COR-L47 (cell line): Measurements from ENCODE around the gene SUB1.
"Not testable (repeated sequence)": the region's sequence is repeated elsewhere in the genome, so short reads cannot be mapped to it uniquely, and the experiment has no call there.

Source experiments
- DNase-seq: peaks from one replicate; lab custom pipeline; 2025; lab: John Stamatoyannopoulos, UW

Gene SUB1

DNA sequence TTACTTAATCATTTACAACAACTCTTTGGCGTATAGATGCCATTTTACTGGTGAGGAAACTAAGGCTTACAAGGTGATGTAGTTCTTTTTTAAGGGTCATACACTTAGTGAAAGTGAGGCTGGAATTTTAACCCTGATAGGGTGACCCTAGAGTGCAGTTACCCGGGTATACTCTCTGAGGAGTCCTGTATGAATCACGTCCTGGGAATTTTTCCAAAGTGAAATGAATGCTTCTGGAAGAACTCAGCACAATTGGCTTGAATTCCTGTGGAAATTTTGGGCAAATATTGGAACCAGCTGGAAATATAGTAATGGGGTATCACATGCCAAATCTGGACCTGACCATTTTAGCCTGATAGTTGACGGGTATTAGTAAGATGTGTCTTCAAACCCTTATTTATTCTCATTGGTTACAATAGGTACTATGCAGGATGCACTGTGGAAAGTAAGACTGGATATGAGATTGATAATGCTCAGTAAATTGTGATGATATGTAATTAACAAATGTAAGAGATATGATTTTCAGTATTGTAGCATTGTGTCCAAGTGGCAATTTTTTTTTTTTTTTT lies 14.8 kb downstream of the SUB1 start:
- no peak for DNase-seq

DNA sequence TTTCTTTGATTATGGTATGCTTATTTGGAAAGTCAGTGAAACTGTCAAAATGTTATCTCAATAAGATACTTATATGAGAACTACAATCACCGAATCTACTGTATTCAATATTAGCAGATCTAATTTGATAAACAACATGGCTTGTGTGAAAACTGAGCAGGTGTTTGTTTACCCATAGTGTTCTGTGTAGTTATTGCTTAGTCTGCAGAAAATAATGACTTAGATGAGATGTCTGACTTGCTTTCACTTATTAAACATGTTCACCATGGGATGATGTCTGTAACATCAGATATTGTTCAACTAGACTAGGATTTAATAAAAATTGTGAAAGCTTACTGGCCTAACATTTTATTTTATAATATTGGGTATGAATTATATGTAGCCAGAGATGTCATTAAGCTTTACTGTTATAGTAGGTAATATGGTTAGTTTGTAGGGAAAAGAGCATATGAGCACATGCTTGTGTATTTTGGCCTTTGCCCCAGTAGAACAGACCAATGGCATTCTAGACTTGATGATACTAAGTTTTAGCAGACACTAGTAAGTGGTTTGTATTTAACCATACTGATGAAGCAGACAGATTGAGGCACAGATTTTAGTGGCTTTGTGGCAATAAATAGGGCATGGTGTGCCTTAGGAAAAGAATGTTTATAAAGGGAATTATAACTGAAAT lies 16.4 kb downstream of the SUB1 start:
- DNase-seq, result no peak

DNA sequence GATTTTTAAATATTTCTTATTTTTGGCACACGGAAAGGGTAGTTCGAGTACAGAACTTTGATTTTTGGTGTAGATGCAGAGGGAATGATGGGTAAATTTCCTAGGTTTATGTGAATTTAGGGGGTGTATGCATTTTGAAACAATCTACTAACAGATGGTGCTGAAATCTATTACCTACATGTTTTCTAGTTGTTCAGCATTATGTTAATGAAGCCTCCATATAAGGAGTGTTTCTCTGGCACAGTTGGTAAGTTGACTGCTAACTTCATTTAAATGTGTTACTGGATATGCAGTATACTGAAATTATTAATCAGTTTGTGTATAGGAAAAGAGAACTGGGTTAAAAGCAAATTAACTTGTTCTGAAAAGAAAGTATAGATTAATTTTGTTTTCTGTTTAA lies 17.5 kb downstream of the SUB1 start:
- DNase-seq, result no peak

DNA sequence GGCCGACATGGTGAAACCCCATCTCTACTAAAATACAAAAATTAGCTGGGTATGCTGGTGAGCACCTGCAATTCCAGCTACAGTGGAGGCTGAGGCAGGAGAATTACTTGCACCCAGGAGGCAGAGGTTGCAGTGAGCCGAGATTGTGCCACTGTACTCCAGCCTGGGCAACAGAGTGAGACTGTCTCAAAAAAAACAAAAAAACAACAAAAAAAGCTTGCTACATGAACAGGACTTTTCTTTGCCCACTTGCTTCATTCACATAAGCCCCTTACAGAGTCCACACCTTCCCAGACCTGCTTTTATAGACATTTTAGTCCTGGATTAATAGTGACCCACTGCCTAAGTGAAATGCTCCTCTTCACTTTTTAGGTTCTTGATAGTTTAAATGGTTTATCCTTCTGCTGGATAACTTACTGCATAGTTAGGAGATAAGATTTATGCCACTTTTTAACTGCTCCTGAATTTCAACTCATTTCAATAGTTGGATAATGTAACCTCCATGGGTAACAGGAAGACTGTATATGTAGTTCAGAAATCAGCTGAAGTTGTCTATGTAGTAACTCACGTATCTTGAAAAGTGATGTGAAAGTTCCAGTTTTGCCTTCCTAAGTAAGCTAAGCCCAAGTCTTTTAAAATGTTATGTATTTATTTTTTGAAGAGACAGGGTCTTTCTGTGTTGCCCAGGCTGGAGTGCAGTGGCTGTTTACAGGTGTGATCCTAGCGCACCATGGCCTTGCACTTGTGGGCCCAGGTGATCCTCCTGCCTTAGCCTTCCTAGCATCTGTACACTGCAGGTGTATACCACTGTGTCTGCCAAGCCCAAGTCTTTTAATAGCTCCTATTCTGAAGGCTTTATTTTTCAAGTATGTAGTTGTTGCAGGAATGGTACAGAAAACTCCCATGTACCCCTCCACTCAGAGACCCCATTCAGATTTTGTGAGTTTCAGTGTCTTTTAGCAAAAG lies 19.7 kb downstream of the SUB1 start:
- no peak for DNase-seq

DNA sequence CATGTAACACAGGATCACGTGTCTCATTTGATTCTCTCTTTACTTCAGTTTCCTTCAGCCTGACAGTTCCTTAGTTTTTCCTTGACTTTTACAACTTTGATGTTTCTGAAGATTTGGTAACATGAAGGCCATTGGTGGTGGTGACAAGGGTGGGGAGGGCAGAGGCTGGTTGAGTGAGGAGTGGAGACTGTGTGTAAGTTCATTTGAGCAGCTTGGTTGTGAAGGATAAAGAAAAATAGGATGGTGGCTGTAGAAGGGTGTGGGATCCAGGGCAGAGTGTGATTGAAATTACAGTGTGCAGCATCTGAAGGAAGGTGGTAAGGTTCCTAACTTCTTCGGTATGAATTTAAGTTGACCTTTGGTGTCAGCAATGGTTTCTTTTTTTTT lies 20.4 kb downstream of the SUB1 start:
- no peak for DNase-seq

DNA sequence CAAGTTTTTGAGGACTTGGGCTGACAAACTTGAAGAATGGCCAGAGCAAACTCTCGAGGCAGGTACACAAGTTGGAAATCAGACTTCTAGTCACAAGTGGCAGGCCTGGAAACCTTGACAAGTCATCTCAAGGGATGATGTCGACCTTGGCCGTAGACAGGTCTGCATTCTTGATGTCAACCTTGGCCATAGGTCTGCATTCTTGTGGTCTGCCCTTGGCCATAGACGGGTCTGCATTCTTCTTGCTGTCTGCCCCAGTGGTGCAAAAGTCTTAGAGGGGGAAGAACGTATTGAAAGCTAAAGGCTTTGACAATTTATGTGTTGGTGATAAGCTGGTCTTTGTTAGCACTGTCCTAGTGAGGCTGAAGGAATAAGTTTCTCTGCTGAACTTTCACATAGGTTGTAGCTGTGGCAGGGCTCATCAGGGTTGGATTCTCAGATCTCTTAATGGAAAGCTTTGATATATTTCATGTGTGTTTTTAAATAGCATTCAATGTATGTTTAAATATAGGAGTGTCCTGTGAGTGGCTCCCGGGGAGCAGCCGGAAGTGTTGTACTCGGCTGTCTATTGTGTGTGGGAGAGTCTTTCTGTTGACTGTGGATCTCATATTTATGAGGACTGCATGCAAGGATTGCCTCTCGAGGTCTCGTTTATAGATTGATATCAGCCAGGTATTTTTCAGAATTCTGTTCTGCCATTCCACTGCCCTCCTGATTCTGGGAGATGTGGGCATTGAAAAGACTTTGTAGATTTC lies 27.0 kb downstream of the SUB1 start:
- DNase-seq, result peak; percentile 30

DNA sequence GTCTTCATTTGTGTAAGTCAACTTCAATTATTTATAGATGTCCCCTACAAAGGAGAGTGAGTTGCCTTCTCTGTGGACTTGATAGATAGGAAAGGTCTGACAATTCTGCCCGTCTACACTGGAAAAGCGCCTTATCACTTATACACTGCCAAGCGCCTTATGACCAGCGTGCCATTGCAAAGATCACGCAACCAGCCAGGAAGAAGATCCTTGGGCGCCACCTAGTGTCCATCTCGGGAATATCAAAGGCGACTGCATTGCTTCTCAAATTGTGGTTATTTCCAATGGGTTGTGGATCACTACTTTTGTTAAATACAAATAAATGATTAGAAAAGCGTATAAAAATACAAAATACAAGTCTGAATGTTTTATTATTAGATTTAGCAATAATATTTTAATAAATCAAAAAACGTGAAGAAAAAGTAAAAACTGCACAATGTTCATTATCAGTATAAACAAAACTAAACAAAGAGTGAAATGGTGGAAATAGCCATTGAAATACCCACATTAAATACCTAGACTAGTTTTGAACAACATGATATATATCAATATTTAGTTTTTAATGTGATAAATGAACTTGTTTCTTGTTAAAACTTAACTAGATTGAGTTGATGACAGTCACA lies 27.8 kb downstream of the SUB1 start:
- DNase-seq, result peak; percentile 65

DNA sequence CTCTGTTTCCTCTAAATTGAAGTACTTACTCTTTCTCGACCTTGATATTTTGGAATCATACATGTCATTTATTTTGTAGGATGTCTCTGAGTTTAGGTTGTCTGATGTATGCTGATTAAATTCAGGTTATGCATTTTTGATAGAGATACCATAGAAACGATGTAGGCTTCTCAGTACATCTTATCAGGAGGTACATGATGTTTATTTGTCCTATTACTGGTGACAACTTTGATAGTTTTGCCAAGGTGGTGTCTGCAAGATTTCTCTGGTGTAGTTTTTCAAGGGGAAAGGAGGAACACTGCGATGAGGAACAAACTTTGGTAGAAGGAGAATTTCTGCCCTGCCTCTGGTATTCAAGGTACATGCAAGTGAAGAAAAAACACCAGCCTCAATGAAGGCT lies 29.9 kb downstream of the SUB1 start:
- DNase-seq, result no peak

DNA sequence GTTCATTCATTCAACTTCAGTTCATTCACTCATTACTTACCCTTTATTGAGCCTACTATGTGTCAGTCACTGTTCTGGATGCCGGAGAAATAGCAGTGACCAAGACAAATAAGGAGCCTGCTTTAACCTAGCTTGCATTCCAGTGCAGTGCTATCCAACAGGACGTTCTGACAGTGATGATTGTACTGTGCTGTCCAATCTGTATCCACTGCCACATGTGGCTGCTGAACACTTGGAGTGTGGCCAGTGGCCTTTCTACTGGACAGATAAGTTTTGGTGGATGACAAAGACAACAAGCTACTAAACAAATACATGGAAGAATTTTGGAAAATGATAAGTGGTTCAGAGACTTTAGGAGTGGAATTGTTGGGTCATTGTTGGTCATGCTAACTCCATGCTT lies 33.6 kb downstream of the SUB1 start:
- no peak for DNase-seq

DNA sequence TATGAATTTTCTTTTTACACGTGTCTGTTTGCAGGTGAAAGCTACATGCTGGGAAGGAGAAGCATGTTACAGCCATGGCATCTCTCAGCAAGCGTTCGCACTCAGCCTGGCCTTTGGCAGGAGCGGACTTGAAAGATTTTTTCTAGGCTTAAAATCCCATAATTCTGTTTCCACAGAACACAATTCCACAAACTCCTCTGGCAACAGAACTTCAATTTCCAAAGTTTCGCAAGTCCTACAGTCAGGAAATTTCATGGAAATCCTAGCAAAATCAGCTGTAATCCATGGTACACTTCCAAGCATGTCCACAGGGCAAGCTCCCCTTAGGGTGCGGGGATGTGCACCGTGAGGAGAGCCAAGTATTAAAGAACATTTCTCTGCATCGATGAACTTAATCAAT lies 35.9 kb downstream of the SUB1 start:
- no peak for DNase-seq

DNA sequence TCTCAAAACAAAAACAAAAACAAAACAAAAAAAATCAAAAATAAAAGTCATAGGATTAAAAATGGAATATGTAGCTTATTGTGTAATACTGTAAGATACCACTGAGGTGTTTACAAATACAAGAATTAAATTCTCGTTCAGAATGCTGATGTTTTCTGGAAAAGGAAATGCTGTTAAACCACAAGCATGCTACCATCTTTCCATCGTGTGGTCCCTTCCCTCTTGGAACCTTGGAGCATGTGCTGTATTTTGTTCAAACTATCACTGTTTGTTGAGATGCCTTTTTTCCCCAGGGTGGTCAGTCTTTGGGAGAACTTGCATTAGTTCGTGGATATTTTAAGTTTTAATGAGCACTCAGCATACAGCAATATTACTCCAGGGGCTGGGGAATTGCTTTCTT lies 39.7 kb downstream of the SUB1 start:
- no peak for DNase-seq

DNA sequence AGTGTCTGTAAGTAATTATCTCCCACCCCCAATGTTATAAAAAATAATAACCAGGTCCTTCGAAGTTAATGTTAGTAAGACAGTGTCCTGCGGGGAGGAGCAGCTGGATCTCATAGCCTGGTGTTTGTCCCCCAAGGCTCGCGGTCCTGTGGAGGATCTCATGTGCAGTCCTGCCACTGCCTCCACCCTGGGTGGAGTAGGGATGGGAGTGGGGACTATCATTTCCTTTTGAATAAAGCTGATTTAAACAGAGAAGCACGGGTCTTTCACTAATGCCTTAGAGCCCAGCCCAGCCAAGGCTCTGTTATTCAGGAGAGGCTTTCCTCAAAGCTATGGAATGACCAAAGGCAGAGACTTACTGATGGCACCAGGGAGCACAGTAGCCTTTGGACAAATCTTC lies 40.2 kb downstream of the SUB1 start:
- DNase-seq, result no peak

DNA sequence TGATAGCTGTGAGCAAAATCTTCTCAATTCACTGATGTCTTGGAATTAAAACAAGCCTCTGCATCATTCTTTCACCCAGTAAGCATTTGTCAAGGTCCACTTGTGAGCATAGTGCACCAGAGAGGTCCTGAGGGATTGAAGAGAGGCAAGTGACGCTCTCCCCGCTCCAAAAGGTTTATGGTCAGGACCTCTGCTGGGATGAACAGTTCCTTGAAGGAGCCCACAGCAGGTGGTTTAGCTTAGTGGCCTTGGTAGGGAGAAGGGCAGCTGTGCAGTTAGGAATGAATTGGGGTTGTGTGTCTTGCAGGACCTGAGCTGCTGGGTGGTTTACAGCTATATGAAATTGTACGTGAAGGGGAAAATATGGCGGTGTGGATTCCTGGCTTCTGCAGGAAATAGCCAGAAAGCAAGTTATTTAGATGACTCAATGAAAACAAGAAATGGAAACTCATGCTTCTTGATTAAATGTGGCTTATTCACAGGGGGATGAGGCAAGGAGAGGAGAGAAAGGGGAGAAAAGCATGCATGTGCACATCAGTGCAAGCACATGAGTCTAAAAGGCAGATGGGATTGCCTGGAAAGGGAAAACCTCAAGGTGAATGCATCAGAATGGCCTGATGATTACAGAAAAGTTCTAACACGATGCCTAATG lies 42.0 kb downstream of the SUB1 start:
- no peak for DNase-seq

DNA sequence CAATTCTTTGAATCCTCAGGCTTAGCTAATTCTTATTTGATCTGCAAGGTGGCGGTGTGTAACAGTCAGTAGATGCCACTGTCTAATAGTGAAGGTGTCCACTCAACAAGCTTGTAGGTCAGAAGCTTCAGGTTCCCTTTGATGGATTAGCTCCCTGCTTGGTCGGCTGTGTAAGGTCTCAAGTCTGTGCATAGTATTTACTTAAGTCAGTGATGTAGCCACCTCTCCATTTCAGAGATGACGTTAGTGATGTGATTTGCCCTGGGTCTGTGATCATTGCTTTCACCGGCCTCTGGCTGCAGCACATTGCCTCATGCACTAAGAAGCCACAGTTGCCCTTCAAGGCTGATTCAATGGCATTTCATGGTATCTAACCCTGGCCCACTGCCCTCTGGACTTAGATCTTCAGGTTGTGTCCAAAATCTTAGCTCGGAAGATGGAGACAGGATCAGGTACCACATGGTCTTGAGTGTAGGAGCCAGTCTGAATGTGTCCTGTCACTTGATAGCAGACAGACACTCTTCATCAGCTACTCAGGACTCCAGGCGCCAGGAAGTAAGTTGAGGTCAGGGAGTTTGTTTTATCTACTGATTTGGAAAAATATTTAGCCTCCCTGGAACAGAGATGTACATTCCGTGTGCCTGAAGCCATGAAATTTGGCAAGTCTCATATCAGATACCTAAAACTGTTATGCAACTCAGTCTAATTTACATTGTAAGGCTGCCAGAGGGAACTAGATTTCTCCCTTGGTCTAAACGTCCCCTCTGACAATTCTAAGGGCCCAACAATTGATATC lies 42.9 kb downstream of the SUB1 start:
- DNase-seq, result no peak

DNA sequence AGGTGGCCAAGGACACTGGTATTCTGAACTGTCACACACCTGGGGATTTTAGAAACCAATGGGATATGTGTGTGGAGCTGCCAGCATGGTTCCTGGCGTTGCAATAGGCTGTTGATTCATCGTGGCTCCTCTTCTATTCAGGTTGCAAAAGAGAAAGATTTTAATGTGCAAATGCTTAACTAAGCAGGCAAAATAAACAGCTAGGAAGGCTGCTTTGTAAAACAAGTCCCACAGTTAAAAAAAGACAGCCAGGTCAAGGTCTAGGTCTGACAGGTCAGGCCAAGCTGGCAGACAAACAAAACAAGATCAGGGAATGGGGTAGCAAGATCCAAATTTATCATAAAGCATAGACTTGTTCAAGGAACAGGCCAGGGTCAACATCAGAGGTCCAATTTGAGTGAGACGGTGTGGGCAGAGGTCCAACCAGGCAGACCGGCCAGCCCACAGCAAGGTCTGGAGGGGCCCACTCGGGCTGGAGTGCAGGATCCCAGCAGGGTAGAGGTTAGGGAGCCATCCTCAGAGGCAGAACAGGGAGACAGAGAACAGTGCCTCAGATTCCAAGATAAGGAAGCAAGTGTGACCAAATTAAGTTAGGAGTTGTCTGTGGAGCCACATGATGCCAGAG lies 45.6 kb downstream of the SUB1 start:
- no peak for DNase-seq

DNA sequence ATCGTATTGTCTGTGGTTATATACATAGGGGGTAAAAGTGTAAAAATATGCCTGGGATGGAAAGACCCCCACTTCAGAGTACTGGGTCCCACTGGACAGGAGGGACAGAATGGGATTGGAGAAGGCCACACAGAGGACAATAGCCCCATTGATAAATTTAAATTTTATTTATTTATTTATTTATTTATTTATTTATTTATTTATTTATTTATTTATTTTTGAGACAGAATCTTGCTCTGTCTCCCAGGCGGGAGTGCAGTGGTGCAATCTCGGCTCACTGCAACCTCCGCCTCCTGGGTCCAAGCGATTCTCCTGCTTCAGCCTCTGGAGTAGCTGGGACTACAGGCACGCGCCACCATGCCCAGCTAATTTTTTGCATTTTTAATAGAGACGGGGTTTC lies 47.7 kb downstream of the SUB1 start:
- not testable (repeated sequence) for DNase-seq

DNA sequence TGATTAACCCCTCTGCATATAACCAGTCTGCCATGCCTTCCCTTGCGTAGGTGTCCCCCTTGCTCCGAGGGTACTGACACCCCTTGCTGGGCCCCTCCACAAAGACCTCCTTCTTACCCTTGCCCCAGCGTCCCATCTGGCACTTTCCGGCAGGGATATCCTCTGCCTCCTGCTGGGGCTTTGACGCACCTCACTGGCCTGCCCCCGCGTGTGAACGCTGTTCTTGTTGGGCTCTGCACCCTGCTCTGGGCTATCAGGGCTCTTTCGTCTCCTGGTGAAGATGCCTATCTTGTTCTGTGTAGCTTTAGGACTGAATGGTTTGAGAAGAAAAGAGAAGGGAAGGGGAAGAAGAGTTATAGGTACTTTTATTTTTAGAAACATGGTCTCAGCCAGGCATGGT lies 53.0 kb downstream of the SUB1 start:
- no peak for DNase-seq

DNA sequence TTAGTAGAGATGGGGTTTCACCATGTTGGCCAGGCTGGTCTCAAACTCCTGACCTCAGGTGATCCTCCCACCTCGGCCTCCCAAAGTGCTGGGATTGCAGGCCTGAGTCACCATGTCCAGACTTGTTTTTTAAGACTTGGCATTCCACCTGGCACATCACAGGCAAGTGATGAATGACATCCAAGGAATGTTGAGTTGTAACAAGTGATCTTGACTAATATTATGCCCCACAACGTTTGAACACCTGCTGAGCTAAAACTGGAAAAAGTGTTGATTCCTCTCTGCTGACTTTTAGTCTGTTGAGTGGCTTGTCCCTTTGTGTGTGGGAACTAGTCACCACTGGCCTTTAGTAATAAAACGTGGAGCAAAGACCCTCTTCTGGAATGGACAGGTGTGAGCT lies 54.6 kb downstream of the SUB1 start:
- DNase-seq, result no peak

DNA sequence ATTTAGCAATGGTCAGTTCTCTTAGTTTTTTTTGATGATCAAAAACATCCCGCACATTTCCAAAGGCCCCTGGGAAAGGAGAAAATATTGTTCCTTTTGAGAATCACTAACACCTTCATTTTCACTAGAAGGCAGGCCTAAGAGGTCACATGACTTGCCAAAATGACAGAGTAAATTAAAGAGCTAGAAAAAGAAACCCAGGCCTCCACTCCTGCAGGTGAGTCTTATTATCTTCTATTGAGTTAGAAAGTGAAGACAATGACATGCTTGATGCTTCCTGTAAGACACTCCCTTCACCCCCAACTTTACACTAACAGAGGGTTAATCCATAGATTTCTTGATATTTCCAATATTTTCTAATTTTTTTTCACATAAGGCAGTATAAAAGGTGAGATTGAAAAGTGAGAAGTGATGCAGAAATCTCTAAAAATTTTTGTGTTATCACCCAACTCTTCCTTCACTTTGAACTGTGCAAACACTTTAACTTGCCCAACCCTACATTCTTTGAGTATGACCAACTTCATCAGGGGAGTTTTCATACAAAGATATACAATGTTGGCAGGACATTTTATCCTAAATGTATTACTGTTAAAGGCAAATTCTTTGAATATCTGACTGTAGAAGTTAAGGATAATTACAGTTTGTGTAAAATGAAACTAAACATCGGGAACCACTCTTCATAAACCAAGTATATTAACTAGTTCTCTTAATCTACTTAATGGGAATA lies 57.1 kb downstream of the SUB1 start:
- DNase-seq, result no peak
